Ascending aorta (tissue), 2 donors: ENCODE results near the gene ZNF536. TPM values are rescaled to one million over a fixed set of nuclear protein-coding genes. Genes with fewer than 3 reads are reported as not detected.

Experiments
- DNase-seq, 2 donors: peaks; one replicate each; pipeline ENCODE4 v3.0.0-alpha.2; 2019; ENCODE audit warnings: low spot score in 2 of 2
- H3K27ac ChIP-seq, 2 donors: fragments of 200-600 bp; sonication (generic); one replicate each; pipeline ENCODE4 v1.5.1; 2016 to 2017; ENCODE audit warnings: mild to moderate bottlenecking in 1 of 2
- H3K27me3 ChIP-seq: fragments of 200-600 bp; sonication (generic); one replicate; pipeline ENCODE4 v1.5.1; 2017
- H3K36me3 ChIP-seq, 2 donors: fragments of 200-600 bp; sonication (generic); one replicate each; pipeline ENCODE4 v1.5.1; 2016
- H3K4me1 ChIP-seq, 2 donors: fragments of 200-600 bp; sonication (generic); one replicate each; pipeline ENCODE4 v1.5.1; 2016 to 2017; ENCODE audit warnings: mild to moderate bottlenecking in 1 of 2
- H3K4me3 ChIP-seq, 2 donors: fragments of 200-600 bp; sonication (generic); one replicate each; pipeline ENCODE4 v1.5.1; 2016 to 2017; ENCODE audit warnings: mild to moderate bottlenecking in 1 of 2
- H3K9me3 ChIP-seq, 2 donors: fragments of 200-600 bp; sonication (generic); one replicate each; pipeline ENCODE4 v1.5.1; 2016
- CTCF ChIP-seq, 3 experiments: fragments of 200-600 bp in 2 of 3; fragments of 450-650 bp in 1 of 3; sonication (generic) in 2 of 3; IDR thresholded peaks; one replicate each; pipeline ENCODE4 v1.5.1; 2016 to 2019; ENCODE audit warnings: antibody characterized with exemption in 3 of 3, mild to moderate bottlenecking in 1 of 3, moderate library complexity in 1 of 3
- intact Hi-C: fragments of 100-400 bp; cut with DNase I; formaldehyde crosslinking; loops from one replicate; pipeline ENCODE4 v1.15.1; 2023
- total RNA-seq: library from RNA; depleted of rRNA; stranded (reverse); fragments of >200 nt; gene quantifications from one replicate; pipeline ENCODE4 v1.1.0, GENCODE V29; 2016

Gene ZNF536
- total RNA-seq, 1 donor from 2014 or later = not detected

- intact Hi-C loops = no loop called here
- Histone ChIP-seq H3K4me3 (no peak overlapping the region), H3K9me3 (no peaks in the 10 kb centered on the region), H3K4me1 (no peaks in the 10 kb centered on the region), H3K27ac (no peak overlapping the region), H3K27me3 (no peaks in the 10 kb centered on the region), H3K36me3 (no peaks in the 10 kb centered on the region)
- no peak for TF ChIP-seq CTCF (IDR thresholded peaks at IDR 0.05)
- no peak for DNase-seq
Observed at GRCh38 chr19:30546332-30546731, 174.1 kb downstream of the ZNF536 start.

GRCh38 chr19:30547246-30547645, 175.1 kb downstream of the ZNF536 start:
- no peak overlapping the region for H3K4me3 ChIP-seq
- intact Hi-C loops = no loop called here
- no peaks in the 10 kb centered on the region for H3K36me3 ChIP-seq
- DNase-seq = no peak
- no peak overlapping the region for H3K27ac ChIP-seq
- no peak for TF ChIP-seq CTCF (IDR thresholded peaks at IDR 0.05)
- no peaks in the 10 kb centered on the region for H3K27me3 ChIP-seq
- no peaks in the 10 kb centered on the region for H3K4me1 ChIP-seq
- no peaks in the 10 kb centered on the region for H3K9me3 ChIP-seq

- DNase-seq = no peak
- H3K4me1 ChIP-seq = no peaks in the 10 kb centered on the region
- no peaks in the 10 kb centered on the region for H3K9me3 ChIP-seq
- no peaks in the 10 kb centered on the region for H3K36me3 ChIP-seq
- intact Hi-C loops = no loop called here
- H3K27me3 ChIP-seq = no peaks in the 10 kb centered on the region
- H3K27ac ChIP-seq = no peak overlapping the region
- H3K4me3 ChIP-seq = no peak overlapping the region
- no peak for TF ChIP-seq CTCF (IDR thresholded peaks at IDR 0.05)
Observed at GRCh38 chr19:30549151-30549550, 177.0 kb downstream of the ZNF536 start.

GRCh38 chr19:30551271-30551670, 179.1 kb downstream of the ZNF536 start:
- Histone ChIP-seq H3K27me3 (no peaks in the 10 kb centered on the region), H3K9me3 (no peaks in the 10 kb centered on the region), H3K36me3 (no peaks in the 10 kb centered on the region), H3K27ac (no peak overlapping the region), H3K4me1 (no peaks in the 10 kb centered on the region), H3K4me3 (no peak overlapping the region)
- DNase-seq = no peak
- intact Hi-C loops = no loop called here
- TF ChIP-seq CTCF (IDR thresholded peaks at IDR 0.05) = no peak

- no peak overlapping the region for H3K4me3 ChIP-seq
- TF ChIP-seq CTCF (IDR thresholded peaks at IDR 0.05) = no peak
- no peaks in the 10 kb centered on the region for H3K9me3 ChIP-seq
- H3K27ac ChIP-seq = no peak overlapping the region
- no peaks in the 10 kb centered on the region for H3K36me3 ChIP-seq
- H3K4me1 ChIP-seq = no peaks in the 10 kb centered on the region
- intact Hi-C loops = no loop called here
- no peak for DNase-seq
- H3K27me3 ChIP-seq = no peaks in the 10 kb centered on the region
Observed at GRCh38 chr19:30552593-30552992, 180.4 kb downstream of the ZNF536 start.

GRCh38 chr19:30555075-30555790, 183.0 kb downstream of the ZNF536 start:
- Histone ChIP-seq H3K27me3 (no peaks in the 10 kb centered on the region), H3K4me3 (no peak overlapping the region), H3K27ac (no peak overlapping the region), H3K36me3 (no peaks in the 10 kb centered on the region), H3K9me3 (no peaks in the 10 kb centered on the region), H3K4me1 (no peaks in the 10 kb centered on the region)
- intact Hi-C loops = no loop called here
- DNase-seq = no peak
- no peak for TF ChIP-seq CTCF (IDR thresholded peaks at IDR 0.05)
